Stimulated activated CD4-positive, alpha-beta T cell treated with anti-CD3 and anti-CD28 coated beads, Interleukin-2, amount 100 ng/mL, for 4 hours (primary cell): ENCODE data around the gene MRPL53.
"Not testable (repeated sequence)": the region's sequence is repeated elsewhere in the genome, so short reads cannot be mapped to it uniquely, and the experiment has no call there.

Experiments
- DNase-seq: peaks from one replicate; pipeline ENCODE4 v3.0.0-alpha.2; 2020; ENCODE audit warnings: low read depth

Gene MRPL53

DNA sequence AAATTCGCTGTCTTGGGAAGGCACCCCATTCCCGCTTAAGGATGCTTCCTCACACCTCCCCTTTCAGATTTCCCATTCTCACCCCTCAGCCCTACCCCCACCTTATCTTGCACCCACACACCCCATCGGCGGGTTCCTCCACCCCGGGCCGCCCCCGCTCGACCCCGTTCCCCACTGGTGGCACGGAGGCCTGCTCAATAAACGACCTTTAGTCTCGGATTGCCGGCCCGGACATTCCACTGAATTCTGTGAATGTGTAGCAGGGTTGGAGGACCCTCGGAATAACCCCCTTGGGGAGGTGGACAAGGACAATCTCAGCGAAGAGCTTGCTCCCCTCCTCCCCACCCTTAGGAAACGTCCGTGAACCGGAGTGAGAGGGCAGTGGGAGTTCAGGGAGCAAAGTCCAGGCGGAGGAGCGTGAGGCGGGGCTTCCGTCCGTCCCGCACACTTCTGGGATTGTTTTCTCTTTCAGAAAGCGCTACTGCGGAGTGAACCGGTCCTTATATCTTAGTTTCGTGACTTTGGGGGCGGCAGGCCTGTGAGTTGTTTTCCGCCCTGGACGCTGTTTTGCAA, 29.8 kb upstream of the MRPL53 start:
- no peak for DNase-seq

DNA sequence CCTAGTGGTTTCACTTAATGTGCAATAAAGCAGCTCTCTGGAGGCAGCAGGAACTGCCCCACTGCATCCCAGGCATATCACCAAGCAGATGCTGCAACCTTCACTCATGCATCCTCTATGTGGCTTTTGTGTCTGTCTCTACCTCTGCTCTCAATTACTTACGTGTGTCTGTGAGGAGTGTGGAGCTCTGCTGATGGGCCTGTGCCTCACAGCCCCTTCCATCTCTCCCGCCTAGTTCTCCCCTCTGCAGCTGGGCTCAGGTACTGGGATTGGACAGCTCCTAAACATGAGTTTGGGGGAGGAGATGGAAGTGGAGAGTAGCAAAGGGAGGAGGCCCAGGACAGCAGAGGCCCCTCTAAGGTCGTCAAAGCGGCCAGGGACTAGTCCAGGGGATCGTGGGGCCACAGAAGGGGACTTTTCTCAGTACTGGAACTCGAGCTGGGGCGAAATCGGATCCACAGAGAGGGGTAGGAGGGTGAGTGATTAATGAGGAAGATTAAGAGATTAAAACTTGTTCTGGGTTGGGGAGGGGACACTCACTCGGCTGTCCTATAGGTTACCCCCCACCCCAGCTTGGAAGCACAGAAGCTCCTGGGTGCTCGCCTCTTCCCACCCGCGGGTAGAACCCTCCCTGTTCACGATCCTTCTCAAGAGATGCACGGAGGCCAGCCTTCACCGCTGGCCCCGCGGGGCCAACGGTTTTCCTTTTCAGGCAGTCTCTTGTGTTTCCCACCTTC, 29.0 kb upstream of the MRPL53 start:
- DNase-seq, result no peak

DNA sequence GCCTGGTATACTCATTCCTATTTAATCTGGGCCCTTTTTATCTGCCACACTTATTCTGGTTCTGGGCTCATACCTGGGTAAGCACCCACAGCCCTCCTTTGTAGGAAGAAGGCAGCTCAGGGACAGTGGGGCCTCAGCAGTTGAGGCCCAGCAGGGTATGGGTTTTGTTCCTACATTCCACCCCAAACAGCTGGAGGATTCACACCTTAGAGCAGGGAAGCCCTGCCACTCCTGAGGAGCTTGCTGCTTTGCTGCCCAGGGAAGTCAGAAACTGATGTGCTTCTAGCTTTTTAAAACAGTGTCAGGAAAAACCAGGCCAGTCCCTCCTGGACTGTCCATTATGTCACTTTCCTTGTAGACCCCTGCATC, 28.1 kb upstream of the MRPL53 start:
- DNase-seq, result no peak

- DNase-seq, result no peak
Measured at GRCh38 chr2:74499940-74500577, 27.6 kb upstream of the MRPL53 start.

DNA sequence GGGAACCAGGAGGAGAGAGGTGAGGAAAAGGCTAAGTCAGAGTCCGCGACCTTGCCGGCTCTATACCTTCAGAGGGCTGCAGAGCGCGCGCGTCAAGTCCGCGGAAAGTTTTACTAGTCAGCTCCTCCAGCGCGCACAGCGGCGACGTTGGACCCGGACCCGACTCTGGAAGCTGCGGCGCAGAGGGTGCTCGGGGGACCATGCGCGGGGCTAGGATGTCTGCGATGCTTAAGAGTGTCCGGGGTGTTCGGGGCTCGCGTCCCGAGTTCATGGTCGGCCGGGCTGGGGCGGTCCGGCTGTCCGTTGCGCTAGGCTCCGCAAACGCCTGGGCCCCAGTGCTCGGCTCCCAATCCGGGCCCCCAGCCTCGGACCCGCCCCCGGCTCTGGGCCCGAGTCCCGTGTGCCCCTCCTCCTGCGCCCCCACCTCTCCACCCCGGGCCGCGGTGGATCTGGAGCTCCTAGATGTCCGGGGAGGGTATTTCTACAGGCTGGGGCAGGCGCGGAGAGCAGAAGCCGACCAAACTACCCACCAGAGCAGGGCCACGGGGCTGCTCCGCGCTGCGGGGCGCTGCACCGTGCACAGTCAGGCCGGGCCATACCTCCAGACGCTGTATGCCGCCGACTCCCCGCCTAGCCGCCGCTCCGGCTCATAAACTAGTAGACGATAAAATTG, 26.9 kb upstream of the MRPL53 start, which contains the start of gene LBX2:
TSS of gene LBX2 (minus strand) at position 337 of the 673 bp plus-strand sequence. CDS start at position 271, 66 bp downstream.
- DNase-seq, result no peak

GRCh38 chr2:74498500-74499266, 26.2 kb upstream of the MRPL53 start:
- DNase-seq, result no peak

- no peak for DNase-seq
Measured at GRCh38 chr2:74497777-74498499, 25.5 kb upstream of the MRPL53 start.

DNA sequence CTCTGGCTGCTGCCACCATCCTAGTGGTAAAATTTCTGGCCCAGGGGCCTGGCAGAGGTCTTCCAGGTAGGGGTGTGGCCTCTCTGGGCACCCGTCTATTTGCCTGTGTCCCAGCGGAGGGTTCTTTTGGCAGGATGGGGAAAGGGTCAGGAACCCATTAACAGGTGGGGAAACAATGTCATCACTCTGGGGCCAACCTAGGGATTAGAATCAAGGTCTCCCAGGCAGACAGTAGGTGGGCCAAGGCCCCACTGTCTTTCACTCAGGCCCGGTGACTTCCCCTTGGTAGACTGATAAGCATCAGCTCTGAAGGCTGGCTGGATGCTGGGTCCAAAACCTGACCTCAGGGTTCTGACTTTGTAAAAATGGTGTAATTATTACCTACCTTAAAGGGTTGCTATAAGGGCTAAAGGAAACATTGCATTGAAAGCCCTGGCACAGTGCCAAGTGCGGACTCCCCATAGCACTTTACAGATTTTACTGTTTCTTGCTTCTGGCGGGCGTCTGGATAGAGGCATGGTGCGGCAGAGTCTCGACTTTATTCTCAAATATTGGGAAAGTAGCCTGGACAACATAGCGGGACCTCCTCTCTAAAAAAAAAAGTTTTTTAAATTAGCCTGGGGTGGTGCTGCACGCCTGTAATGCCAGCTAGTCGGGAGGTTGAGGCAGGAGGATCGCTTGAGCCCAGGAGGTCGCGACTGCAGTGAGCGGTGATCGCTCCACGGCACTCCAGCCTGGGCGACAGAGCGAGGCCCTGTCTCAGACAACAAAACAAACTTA, 24.7 kb upstream of the MRPL53 start:
- no peak for DNase-seq

DNA sequence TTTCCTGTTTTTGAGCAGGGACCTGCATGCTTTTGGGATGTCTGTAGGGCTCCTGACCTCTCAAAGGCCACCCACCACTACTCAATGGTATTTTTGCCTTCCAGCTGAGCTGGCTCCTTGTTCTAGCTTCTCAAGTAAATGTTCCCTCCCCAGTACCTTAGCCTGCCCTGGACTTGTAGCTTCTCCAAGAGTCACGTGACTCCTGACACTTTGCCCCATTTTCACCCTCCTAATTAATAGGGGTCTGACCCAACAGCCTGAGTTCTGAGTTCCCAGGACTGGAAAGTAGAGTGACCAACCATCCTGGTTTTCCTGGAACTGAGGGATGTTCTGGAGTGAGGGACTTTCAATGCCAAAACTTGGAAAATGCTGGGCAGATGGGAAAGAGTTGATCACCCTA, 23.0 kb upstream of the MRPL53 start:
- no peak for DNase-seq

GRCh38 chr2:74493546-74493945, 21.1 kb upstream of the MRPL53 start:
- no peak for DNase-seq

GRCh38 chr2:74491648-74492544, 19.4 kb upstream of the MRPL53 start:
- no peak for DNase-seq

DNA sequence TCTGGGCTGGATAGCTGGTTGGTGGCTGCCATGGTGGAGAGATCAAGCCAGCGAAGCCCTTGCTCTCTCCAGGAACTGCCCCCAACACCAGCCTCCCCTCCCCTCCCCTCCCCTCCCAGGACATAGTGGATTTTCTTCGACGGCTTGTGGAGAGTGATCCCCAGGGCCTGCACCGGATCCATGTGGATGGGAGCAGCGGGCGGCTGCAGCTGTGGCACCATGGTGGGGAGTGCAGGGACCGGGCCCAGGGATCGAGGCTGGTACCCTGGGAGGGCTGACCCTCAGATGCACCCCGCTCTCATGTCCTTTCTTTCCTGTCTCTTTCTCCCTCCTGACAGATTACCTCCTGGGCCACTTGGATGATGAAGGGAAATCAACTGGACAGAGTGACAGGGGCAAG, 17.4 kb upstream of the MRPL53 start:
- DNase-seq, result no peak

GRCh38 chr2:74488643-74489481, 16.4 kb upstream of the MRPL53 start:
- DNase-seq, result no peak

- DNase-seq, result no peak
Measured at GRCh38 chr2:74486141-74486540, 13.7 kb upstream of the MRPL53 start.

GRCh38 chr2:74483675-74484164, 11.2 kb upstream of the MRPL53 start:
- not testable (repeated sequence) for DNase-seq

GRCh38 chr2:74482801-74483674, 10.6 kb upstream of the MRPL53 start, which contains the start of the genes CCDC142 and TTC31:
TSS of gene CCDC142 (minus strand) at chr2:74482998. CDS start at chr2:74482837, 161 bp downstream.
TSS of gene TTC31 (plus strand) at chr2:74483081. CDS start at chr2:74483096, 15 bp downstream.
- DNase-seq, result peak; percentile 89
